Neural progenitor cell (in vitro differentiated cells): ENCODE data around the gene HSD17B8. TPM values are rescaled to one million over a fixed set of nuclear protein-coding genes. Genes with fewer than 3 reads are reported as not detected.

Source experiments
- DNase-seq: peaks from one replicate; pipeline ENCODE4 v3.0.0-alpha.2; 2016; ENCODE audit warnings: low spot score
- H2AFZ ChIP-seq: fragments of 200-600 bp; sonication (generic); replicated peaks from 2 replicates; pipeline ENCODE4 v1.6.1; 2016; ENCODE audit warnings: antibody characterized with exemption
- H3F3A ChIP-seq: fragments of 200-600 bp; sonication (generic); 2 replicates; pipeline ENCODE4 v1.6.1; 2016; ENCODE audit warnings: antibody characterized with exemption, low read depth
- H3K27ac ChIP-seq: fragments of 200-600 bp; sonication (generic); 2 replicates; pipeline ENCODE4 v1.5.1; 2016; ENCODE audit warnings: mild to moderate bottlenecking
- H3K27me3 ChIP-seq: fragments of 200-600 bp; sonication (generic); 2 replicates; pipeline ENCODE4 v1.6.1; 2016; ENCODE audit warnings: mild to moderate bottlenecking, moderate library complexity
- H3K36me3 ChIP-seq: fragments of 200-600 bp; sonication (generic); 2 replicates; pipeline ENCODE4 v1.5.1; 2016
- H3K4me1 ChIP-seq: fragments of 200-600 bp; sonication (generic); 2 replicates; pipeline ENCODE4 v1.6.1; 2016; ENCODE audit warnings: mixed run types
- H3K4me2 ChIP-seq: fragments of 200-600 bp; sonication (generic); 2 replicates; pipeline ENCODE4 v1.6.1; 2016
- H3K4me3 ChIP-seq: fragments of 200-600 bp; sonication (generic); 2 replicates; pipeline ENCODE4 v1.5.1; 2016
- H3K79me2 ChIP-seq: fragments of 200-600 bp; sonication (generic); 2 replicates; pipeline ENCODE4 v1.6.1; 2016; ENCODE audit warnings: low read depth
- H3K9ac ChIP-seq: fragments of 200-600 bp; sonication (generic); 2 replicates; pipeline ENCODE4 v1.6.1; 2016
- H3K9me3 ChIP-seq: fragments of 200-600 bp; sonication (generic); 2 replicates; pipeline ENCODE4 v1.5.1; 2016; ENCODE audit warnings: low read depth
- H4K20me1 ChIP-seq: fragments of 200-600 bp; sonication (generic); 2 replicates; pipeline ENCODE4 v1.6.1; 2016; ENCODE audit warnings: low read depth
- H3K27ac Mint-ChIP-seq: 3 replicates; pipeline ENCODE4 v1.8.0; 2021; ENCODE audit warnings: mixed read lengths
- H3K27me3 Mint-ChIP-seq: 2 replicates; pipeline ENCODE4 v1.8.0; 2022; ENCODE audit warnings: low read depth, mild to moderate bottlenecking, inconsistent platforms, moderate library complexity, mixed read lengths; ENCODE audit not compliant: insufficient read depth
- H3K36me3 Mint-ChIP-seq: 3 replicates; pipeline ENCODE4 v1.8.0; 2021; ENCODE audit warnings: mixed read lengths
- H3K4me1 Mint-ChIP-seq: 3 replicates; pipeline ENCODE4 v1.8.0; 2021; ENCODE audit warnings: mixed read lengths
- H3K4me3 Mint-ChIP-seq: 3 replicates; pipeline ENCODE4 v1.8.0; 2021; ENCODE audit warnings: mild to moderate bottlenecking, moderate library complexity, mixed read lengths
- H3K9me3 Mint-ChIP-seq: 3 replicates; pipeline ENCODE4 v1.8.0; 2020; ENCODE audit warnings: mixed read lengths
- CTCF ChIP-seq: fragments of 200-600 bp; sonication (generic); IDR thresholded peaks from 2 replicates; pipeline ENCODE4 v1.5.1; 2017; ENCODE audit warnings: antibody characterized with exemption, mild to moderate bottlenecking
- EZH2 ChIP-seq: fragments of 200-600 bp; sonication (generic); IDR thresholded peaks from 2 replicates; pipeline ENCODE4 v1.6.1; 2017; ENCODE audit warnings: antibody characterized with exemption, mild to moderate bottlenecking, moderate library complexity
- EZH2phosphoT487 ChIP-seq: fragments of 200-600 bp; sonication (generic); IDR thresholded peaks from 2 replicates; pipeline ENCODE4 v1.6.1; 2017; ENCODE audit warnings: antibody characterized with exemption
- total RNA-seq: library from RNA; depleted of rRNA; stranded (reverse); fragments of >200 nt; gene quantifications from 2 replicates; pipeline ENCODE4 v1.2.3, GENCODE V29; 2015; ENCODE audit warnings: low replicate concordance

The HSD17B8 gene
- total RNA-seq, 1 donor from 2014 or later = 4.8 TPM

GRCh38 chr6:33206027-33206863, 1.8 kb downstream of the HSD17B8 start:
- Histone ChIP-seq H3K9me3 (no peaks in the 10 kb centered on the region), H3F3A (peaks cover 59% of the 10 kb centered on the region), H3K4me1 (peaks cover 43% of the 10 kb centered on the region), H3K4me3 (peak overlapping the region; percentile 93), H3K27ac (no peak overlapping the region), H2AFZ (no peak overlapping the region), H3K79me2 (peaks cover 33% of the 10 kb centered on the region), H3K4me2 (peak overlapping the region; percentile 94), H3K36me3 (no peaks in the 10 kb centered on the region), H3K9ac (no peak overlapping the region), H3K27me3 (peaks cover 12% of the 10 kb centered on the region), H4K20me1 (peaks cover 55% of the 10 kb centered on the region)
- no peaks in the 10 kb centered on the region for H3K9me3 Mint-ChIP-seq
- peaks cover 39% of the 10 kb centered on the region for H3K36me3 Mint-ChIP-seq
- no peak for DNase-seq
- peaks cover 71% of the 10 kb centered on the region for H3K4me1 Mint-ChIP-seq
- H3K27ac Mint-ChIP-seq = peak overlapping the region; percentile 100
- TF ChIP-seq EZH2 (no peak), EZH2phosphoT487 (no peak), CTCF (no peak)
- H3K27me3 Mint-ChIP-seq = peaks cover 17% of the 10 kb centered on the region
- peak overlapping the region; percentile 99 for H3K4me3 Mint-ChIP-seq

- H3K36me3 Mint-ChIP-seq = peaks cover 35% of the 10 kb centered on the region
- Histone ChIP-seq H2AFZ (no peak overlapping the region), H3K27me3 (peaks cover 20% of the 10 kb centered on the region), H3K4me3 (peak overlapping the region; percentile 93), H3K4me2 (peak overlapping the region; percentile 94), H4K20me1 (peaks cover 54% of the 10 kb centered on the region), H3K36me3 (no peaks in the 10 kb centered on the region), H3K79me2 (peaks cover 26% of the 10 kb centered on the region), H3K4me1 (peaks cover 36% of the 10 kb centered on the region), H3F3A (peaks cover 55% of the 10 kb centered on the region), H3K9ac (peak overlapping the region; percentile 65), H3K9me3 (no peaks in the 10 kb centered on the region), H3K27ac (no peak overlapping the region)
- H3K27me3 Mint-ChIP-seq = peaks cover 13% of the 10 kb centered on the region
- peak; percentile 92 for DNase-seq
- TF ChIP-seq EZH2 = no peak
- TF ChIP-seq EZH2phosphoT487 = no peak
- TF ChIP-seq CTCF = no peak
- peak overlapping the region; percentile 100 for H3K27ac Mint-ChIP-seq
- no peaks in the 10 kb centered on the region for H3K9me3 Mint-ChIP-seq
- peak overlapping the region; percentile 99 for H3K4me3 Mint-ChIP-seq
- peaks cover 68% of the 10 kb centered on the region for H3K4me1 Mint-ChIP-seq
Observed at GRCh38 chr6:33206864-33207551, 2.6 kb downstream of the HSD17B8 start.

GRCh38 chr6:33207552-33208090, 3.2 kb downstream of the HSD17B8 start:
- Histone ChIP-seq H3F3A (peaks cover 57% of the 10 kb centered on the region), H3K9ac (peak overlapping the region; percentile 65), H4K20me1 (peaks cover 54% of the 10 kb centered on the region), H3K4me2 (peak overlapping the region; percentile 94), H3K4me1 (peaks cover 39% of the 10 kb centered on the region), H3K27me3 (peaks cover 26% of the 10 kb centered on the region), H3K9me3 (no peaks in the 10 kb centered on the region), H2AFZ (peak overlapping the region; percentile 46), H3K4me3 (peak overlapping the region; percentile 93), H3K79me2 (peaks cover 20% of the 10 kb centered on the region), H3K27ac (no peak overlapping the region), H3K36me3 (no peaks in the 10 kb centered on the region)
- peak; percentile 74 for DNase-seq
- Mint-ChIP-seq H3K27ac (peak overlapping the region; percentile 99), H3K4me3 (peak overlapping the region; percentile 99), H3K36me3 (peaks cover 29% of the 10 kb centered on the region), H3K4me1 (peaks cover 68% of the 10 kb centered on the region), H3K9me3 (no peaks in the 10 kb centered on the region), H3K27me3 (peaks cover 13% of the 10 kb centered on the region)
- no peak for TF ChIP-seq CTCF
- peak; percentile 15 for TF ChIP-seq EZH2
- peak; percentile 15 for TF ChIP-seq EZH2phosphoT487
